Measurements from ENCODE around the gene NPAS3.

NPAS3 gene

DNA sequence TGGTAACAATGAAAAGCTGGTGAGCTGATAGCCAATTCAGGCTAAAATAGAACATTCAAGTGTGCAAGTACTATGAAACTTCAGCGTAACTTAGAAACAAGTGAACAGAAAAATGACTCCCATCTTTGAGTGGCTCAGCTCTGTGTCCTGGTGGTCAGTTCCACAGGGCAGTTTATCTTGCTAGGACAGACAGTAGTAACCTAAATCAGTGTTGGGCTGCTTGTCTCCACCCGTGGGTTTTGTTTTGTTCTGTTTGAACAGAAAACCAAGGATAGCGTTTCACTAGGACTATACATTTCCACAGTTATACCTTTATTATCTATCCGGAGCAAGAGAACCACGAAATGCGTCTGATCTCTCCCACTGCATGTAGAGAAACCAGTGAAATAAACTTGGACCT, 544.4 kb downstream of the NPAS3 start:
- Histone ChIP-seq H3K36me3 (ENCODE audit: control insufficient read depth in 2 of 2, insufficient read depth in 1 of 2, low read length in 2 of 2) (no peaks in the 10 kb centered on the region), H3K4me1 (ENCODE audit: control insufficient read depth, insufficient read depth, low read length) (peaks cover 12% of the 10 kb centered on the region; the same call in 1 of the 2 replicates), H3K4me3 (ENCODE audit: low read depth, low read length) (no peak overlapping the region), H3K9me3 (ENCODE audit: control insufficient read depth, insufficient read depth, low read depth, low read length) (no peaks in the 10 kb centered on the region), H3K27ac (ENCODE audit: extremely low read depth, low read depth, low read length) (no peak overlapping the region)
- TF ChIP-seq ZNF558 (tag by site-specific recombination; IDR thresholded peaks at IDR 0.05) (no peak), ZNF292 (tag by site-specific recombination; IDR thresholded peaks at IDR 0.05; ENCODE audit: borderline replicate concordance, low read depth) (no peak), GLI2 (tag by site-specific recombination; IDR thresholded peaks at IDR 0.05; ENCODE audit: borderline replicate concordance, low read depth) (no peak), ZNF175 (tag by site-specific recombination; IDR thresholded peaks at IDR 0.05) (no peak), ZNF707 (tag by site-specific recombination; IDR thresholded peaks at IDR 0.05) (no peak), ZNF791 (tag by site-specific recombination; IDR thresholded peaks at IDR 0.05) (no peak), ZFP37 (tag by site-specific recombination; IDR thresholded peaks at IDR 0.05) (no peak), ZNF335 (tag by site-specific recombination; conservative IDR thresholded peaks at IDR 0.05) (no peak), ZNF600 (tag by site-specific recombination; IDR thresholded peaks at IDR 0.05) (no peak), FEZF1 (tag by site-specific recombination; IDR thresholded peaks at IDR 0.05) (no peak), GFI1B (tag by site-specific recombination; IDR thresholded peaks at IDR 0.05) (no peak), ZNF449 (tag by site-specific recombination; IDR thresholded peaks at IDR 0.05) (no peak), ZNF785 (tag by site-specific recombination; IDR thresholded peaks at IDR 0.05) (no peak)
- TF ChIP-seq, protein P1, sequence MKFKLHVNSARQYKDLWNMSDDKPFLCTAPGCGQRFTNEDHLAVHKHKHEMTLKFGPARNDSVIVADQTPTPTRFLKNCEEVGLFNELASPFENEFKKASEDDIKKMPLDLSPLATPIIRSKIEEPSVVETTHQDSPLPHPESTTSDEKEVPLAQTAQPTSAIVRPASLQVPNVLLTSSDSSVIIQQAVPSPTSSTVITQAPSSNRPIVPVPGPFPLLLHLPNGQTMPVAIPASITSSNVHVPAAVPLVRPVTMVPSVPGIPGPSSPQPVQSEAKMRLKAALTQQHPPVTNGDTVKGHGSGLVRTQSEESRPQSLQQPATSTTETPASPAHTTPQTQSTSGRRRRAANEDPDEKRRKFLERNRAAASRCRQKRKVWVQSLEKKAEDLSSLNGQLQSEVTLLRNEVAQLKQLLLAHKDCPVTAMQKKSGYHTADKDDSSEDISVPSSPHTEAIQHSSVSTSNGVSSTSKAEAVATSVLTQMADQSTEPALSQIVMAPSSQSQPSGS (tag by site-specific recombination; IDR thresholded peaks at IDR 0.05; ENCODE audit: low read depth): no peak
- ChIA-PET POLR2A (no interaction called here), CTCF (no interaction called here)

- no peak overlapping the region for H3K27ac ChIP-seq (ENCODE audit: extremely low read depth, low read depth, low read length)
- H3K4me3 ChIP-seq (ENCODE audit: low read depth, low read length): no peak overlapping the region
These were observed 544.9 kb downstream of the NPAS3 start for GRCh38 chr14:33483541-33483940.

GRCh38 chr14:33484264-33484663, 545.6 kb downstream of the NPAS3 start:
- TF ChIP-seq, protein P2, sequence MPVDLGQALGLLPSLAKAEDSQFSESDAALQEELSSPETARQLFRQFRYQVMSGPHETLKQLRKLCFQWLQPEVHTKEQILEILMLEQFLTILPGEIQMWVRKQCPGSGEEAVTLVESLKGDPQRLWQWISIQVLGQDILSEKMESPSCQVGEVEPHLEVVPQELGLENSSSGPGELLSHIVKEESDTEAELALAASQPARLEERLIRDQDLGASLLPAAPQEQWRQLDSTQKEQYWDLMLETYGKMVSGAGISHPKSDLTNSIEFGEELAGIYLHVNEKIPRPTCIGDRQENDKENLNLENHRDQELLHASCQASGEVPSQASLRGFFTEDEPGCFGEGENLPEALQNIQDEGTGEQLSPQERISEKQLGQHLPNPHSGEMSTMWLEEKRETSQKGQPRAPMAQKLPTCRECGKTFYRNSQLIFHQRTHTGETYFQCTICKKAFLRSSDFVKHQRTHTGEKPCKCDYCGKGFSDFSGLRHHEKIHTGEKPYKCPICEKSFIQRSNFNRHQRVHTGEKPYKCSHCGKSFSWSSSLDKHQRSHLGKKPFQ (tag by site-specific recombination; IDR thresholded peaks at IDR 0.05): no peak
- TF ChIP-seq SCRT2 (tag by site-specific recombination; IDR thresholded peaks at IDR 0.05) (peak; percentile 50), BCL6B (tag by site-specific recombination; IDR thresholded peaks at IDR 0.05) (no peak)
- H3K9me3 ChIP-seq (ENCODE audit: control insufficient read depth, insufficient read depth, low read depth, low read length): no peaks in the 10 kb centered on the region
- peaks cover 9% of the 10 kb centered on the region; the same call in 1 of the 2 replicates for H3K4me1 ChIP-seq (ENCODE audit: control insufficient read depth, insufficient read depth, low read length)
- no peak overlapping the region for H3K4me3 ChIP-seq (ENCODE audit: low read depth, low read length)
- no peaks in the 10 kb centered on the region for H3K36me3 ChIP-seq (ENCODE audit: control insufficient read depth in 2 of 2, insufficient read depth in 1 of 2, low read length in 2 of 2)
- ChIA-PET CTCF (no interaction called here), POLR2A (no interaction called here)
- H3K27ac ChIP-seq (ENCODE audit: extremely low read depth, low read depth, low read length): no peak overlapping the region

More at GRCh38 chr14:33483541-33483940, 544.9 kb downstream of the NPAS3 start:
- Histone ChIP-seq H3K9me3 (ENCODE audit: control insufficient read depth, insufficient read depth, low read depth, low read length) (no peaks in the 10 kb centered on the region), H3K36me3 (ENCODE audit: control insufficient read depth in 2 of 2, insufficient read depth in 1 of 2, low read length in 2 of 2) (no peaks in the 10 kb centered on the region), H3K4me1 (ENCODE audit: control insufficient read depth, insufficient read depth, low read length) (peaks cover 9% of the 10 kb centered on the region; the same call in 1 of the 2 replicates)
- ChIA-PET CTCF (no interaction called here), POLR2A (no interaction called here)
- no peak for TF ChIP-seq ZEB2 (tag by site-specific recombination; IDR thresholded peaks at IDR 0.05)
- TF ChIP-seq ZNF626 (tag by site-specific recombination; IDR thresholded peaks at IDR 0.05): no peak
- no peak for TF ChIP-seq ZNF571 (tag by site-specific recombination; IDR thresholded peaks at IDR 0.05)
- TF ChIP-seq KLF7 (tag by site-specific recombination; IDR thresholded peaks at IDR 0.05; ENCODE audit: borderline replicate concordance): no peak
- no peak for TF ChIP-seq GLIS1 (tag by site-specific recombination; IDR thresholded peaks at IDR 0.05)
- TF ChIP-seq ZSCAN30 (tag by site-specific recombination; IDR thresholded peaks at IDR 0.05): no peak
- no peak for TF ChIP-seq ZNF174 (tag by site-specific recombination; IDR thresholded peaks at IDR 0.05)
- TF ChIP-seq ZNF645 (tag by site-specific recombination; IDR thresholded peaks at IDR 0.05): no peak
- no peak for TF ChIP-seq ZSCAN23 (tag by site-specific recombination; IDR thresholded peaks at IDR 0.05)
- no peak for TF ChIP-seq ZNF184 (tag by site-specific recombination; IDR thresholded peaks at IDR 0.05)
- no peak for TF ChIP-seq ZNF843 (tag by site-specific recombination; IDR thresholded peaks at IDR 0.05)
